SK-N-MC (cell line): ENCODE results near the gene HIC1.

Experiments used
- DNase-seq: peaks from one replicate; pipeline ENCODE4 v3.0.0-alpha.2; 2011; ENCODE audit warnings: low read depth, low spot score
- H3K27ac ChIP-seq: fragments of 200-600 bp; sonication (generic); 2 replicates; pipeline ENCODE4 v1.5.1; 2016; ENCODE audit warnings: mixed run types
- H3K36me3 ChIP-seq: fragments of 200-600 bp; sonication (generic); 2 replicates; pipeline ENCODE4 v1.6.1; 2017; ENCODE audit warnings: antibody characterized with exemption, low read length, mixed read lengths; ENCODE audit not compliant: insufficient read depth
- H3K4me3 ChIP-seq: fragments of 200-600 bp; sonication (generic); 2 replicates; pipeline ENCODE4 v1.5.1; 2016
- H3K9ac ChIP-seq: fragments of 200-600 bp; sonication (generic); 2 replicates; pipeline ENCODE4 v1.8.0; 2017; ENCODE audit warnings: mixed run types, mixed read lengths; ENCODE audit not compliant: insufficient read length
- H3K9me3 ChIP-seq: fragments of 200-600 bp; sonication (generic); 2 replicates; pipeline ENCODE4 v1.6.1; 2017; ENCODE audit warnings: low read depth, mild to moderate bottlenecking, antibody characterized with exemption, low read length, moderate library complexity, mixed read lengths
- EZH2 ChIP-seq: fragments of 200-600 bp; sonication (generic); IDR thresholded peaks from one replicate; pipeline ENCODE4 v1.6.1; 2017; ENCODE audit warnings: antibody characterized with exemption
- FOXP2 ChIP-seq: optimal IDR thresholded peaks from 2 replicates; pipeline ENCODE3; 2011; ENCODE audit warnings: mild to moderate bottlenecking, moderate library complexity; ENCODE audit not compliant: insufficient read depth; ENCODE audit errors: extremely low read length, control extremely low read depth
- POLR2AphosphoS5 ChIP-seq: IDR thresholded peaks from 2 replicates; pipeline ENCODE4 v1.6.1; 2012; ENCODE audit warnings: mild to moderate bottlenecking, low read depth, low read length, borderline replicate concordance

The HIC1 gene

DNA sequence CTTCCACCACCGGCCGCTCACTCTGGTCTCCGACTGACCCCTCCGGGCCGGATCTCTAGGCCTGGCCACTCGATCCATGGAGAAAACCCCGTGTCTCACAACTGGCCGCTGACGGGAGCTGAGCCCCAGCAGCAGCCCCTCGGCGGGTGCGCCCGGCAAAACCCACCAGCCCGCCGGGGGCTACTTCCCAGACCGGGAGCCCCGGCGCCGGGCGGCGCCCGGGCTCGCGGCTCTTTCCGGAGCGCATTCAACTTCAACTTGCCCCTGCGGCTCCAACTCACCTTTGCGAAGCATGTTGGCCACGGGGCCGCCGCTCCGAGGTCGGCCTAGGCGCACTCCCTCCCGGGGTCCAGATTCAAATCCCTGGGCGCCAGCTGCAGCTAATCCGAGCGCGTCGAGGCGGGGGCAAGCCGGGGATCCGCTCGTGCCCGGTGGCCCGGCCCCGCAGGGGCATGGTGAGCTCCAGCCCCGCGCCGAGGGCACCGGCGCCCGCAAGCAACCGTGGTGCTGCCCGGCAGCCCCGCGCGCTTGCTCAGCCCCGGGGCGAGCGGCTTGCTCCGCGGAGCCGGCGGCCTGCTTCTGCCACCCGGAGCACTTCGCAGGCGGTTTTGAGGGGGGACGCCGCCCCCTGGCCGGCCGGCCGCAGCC lies 30.2 kb upstream of the HIC1 start:
- peak overlapping the region; percentile 62 for H3K9ac ChIP-seq
- H3K4me3 ChIP-seq = peak overlapping the region; percentile 88
- no peaks in the 10 kb centered on the region for H3K9me3 ChIP-seq
- TF ChIP-seq FOXP2 = no peak
- no peak for TF ChIP-seq EZH2
- TF ChIP-seq POLR2AphosphoS5 = no peak
- DNase-seq = no peak
- no peak overlapping the region for H3K27ac ChIP-seq
- no peaks in the 10 kb centered on the region for H3K36me3 ChIP-seq

DNA sequence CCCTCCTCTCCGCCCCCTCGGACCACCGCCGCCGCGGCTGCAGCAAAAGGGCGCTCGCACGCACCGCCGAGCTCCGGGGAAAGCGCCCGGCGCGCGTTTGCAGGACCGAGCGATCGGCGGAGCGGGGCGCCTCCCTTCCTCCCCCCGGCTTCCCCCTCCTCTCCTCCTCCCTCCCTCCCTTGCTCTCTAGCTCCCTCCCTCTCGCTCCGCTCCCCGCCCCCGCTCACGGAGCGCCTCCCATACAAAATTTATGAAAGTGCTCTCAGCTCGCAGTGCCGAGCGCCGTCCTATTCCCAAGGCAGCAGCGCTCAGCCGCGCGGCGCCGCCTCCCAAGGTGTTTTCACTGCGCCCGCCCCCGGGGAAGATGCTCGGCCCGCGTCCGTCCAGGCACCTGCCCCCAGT lies 29.7 kb upstream of the HIC1 start, which contains the start of gene RTN4RL1:
Gene RTN4RL1, minus strand, starts transcription at position 115 of the 402 bp plus-strand sequence. CDS start 469 bp downstream, outside the sequence.
- TF ChIP-seq POLR2AphosphoS5 (no peak), EZH2 (no peak), FOXP2 (no peak)
- Histone ChIP-seq H3K9me3 (no peaks in the 10 kb centered on the region), H3K9ac (peak within 1 kb of the TSS; percentile 62), H3K36me3 (no peaks in the 10 kb centered on the region), H3K4me3 (peak within 1 kb of the TSS; percentile 88), H3K27ac (no peak within 1 kb of the TSS)
- DNase-seq = no peak

DNA sequence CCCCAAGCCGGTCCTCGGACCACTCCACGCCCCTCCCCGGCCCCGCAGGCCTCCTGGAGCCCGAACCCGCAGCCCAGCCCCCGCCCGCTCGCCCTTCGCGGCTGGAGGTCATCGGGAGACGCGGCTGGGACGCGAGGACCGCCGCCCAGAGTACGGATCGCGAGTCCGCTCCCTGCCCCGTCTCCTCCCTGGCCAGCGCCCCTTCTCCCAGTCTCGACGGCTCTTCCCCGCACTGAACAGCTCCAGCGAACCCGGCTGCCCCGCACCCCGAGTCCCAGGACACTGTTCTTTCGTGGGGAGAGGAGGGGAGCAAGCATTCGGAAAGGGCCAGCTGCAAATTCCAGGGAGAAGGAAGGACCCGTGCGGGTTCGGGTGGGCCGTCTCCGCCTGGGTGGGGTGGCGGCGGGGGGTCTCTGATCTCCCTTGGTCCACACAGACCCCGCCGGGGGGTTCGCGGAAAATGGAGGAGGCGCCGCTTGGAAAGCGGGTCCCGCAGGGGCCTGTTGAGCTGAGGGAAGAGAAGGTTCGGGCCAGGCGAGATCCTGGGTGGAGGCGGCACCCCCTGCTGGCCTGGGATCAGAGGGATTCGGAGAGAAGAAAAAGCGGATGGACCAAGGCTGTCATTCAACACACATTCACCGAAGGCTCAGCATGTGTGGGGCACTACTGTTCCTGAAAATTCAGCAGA lies 29.1 kb upstream of the HIC1 start:
- Histone ChIP-seq H3K27ac (no peak overlapping the region), H3K9ac (no peak overlapping the region), H3K36me3 (no peaks in the 10 kb centered on the region), H3K4me3 (peak overlapping the region; percentile 88), H3K9me3 (no peaks in the 10 kb centered on the region)
- DNase-seq = no peak
- TF ChIP-seq EZH2 (no peak), FOXP2 (no peak), POLR2AphosphoS5 (no peak)

DNA sequence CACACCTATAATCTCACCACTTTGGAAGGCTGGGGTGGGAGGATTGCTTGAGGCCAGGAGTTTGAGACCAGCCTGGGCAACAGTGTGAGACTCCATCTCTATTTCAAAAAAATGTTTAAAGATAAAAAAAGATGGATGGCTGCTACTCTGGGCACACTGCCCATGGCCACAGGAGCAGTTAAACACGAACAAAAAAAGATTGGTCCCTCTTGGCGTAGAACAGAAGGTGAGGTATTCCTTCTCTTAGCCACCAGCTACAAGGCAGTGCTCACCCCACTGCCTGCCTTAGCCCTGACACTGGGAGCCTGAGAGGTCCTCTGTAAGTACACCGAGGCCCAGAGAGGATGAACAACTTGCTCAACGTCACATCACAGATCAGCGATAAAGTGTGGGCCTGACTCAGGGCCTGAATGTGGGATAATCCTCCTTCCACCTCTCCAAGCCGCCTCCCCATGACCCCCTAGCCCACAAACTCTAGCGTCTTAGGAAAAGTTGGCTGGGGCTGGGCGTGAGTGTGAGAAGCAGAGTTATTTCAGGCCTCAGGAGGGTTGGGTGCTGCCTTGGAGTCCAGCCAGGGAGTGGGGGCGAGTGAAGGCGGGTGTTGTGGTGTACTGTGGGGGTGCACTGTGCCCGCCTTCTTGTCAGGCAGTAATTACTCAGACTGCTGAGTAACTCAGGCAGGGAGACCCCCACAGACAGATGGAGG lies 27.2 kb upstream of the HIC1 start:
- Histone ChIP-seq H3K9ac (no peak overlapping the region), H3K9me3 (no peaks in the 10 kb centered on the region), H3K36me3 (no peaks in the 10 kb centered on the region), H3K4me3 (no peak overlapping the region), H3K27ac (0 out of 2 replicates have a peak overlapping the region, but pooled peaks have one; percentile 8)
- TF ChIP-seq FOXP2 = no peak
- TF ChIP-seq POLR2AphosphoS5 = no peak
- TF ChIP-seq EZH2 = no peak
- no peak for DNase-seq

DNA sequence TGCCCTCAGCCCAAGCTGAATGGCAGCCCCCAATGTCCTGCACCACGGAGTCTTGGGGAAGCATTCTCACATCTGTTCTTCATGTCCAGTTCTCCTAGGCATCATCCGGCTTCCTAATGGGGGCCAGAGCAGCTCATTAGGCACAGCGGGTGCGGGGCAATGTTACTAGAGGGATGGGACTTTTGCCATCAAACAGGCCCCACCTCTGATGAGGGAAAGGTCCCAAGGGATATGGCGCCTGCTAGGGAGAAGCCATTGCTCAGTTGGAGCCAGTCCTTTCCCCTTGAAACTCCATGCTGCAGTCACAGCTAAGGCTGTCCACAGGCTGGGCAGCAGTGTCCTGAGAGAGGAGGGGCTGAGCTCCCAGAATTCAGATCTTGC lies 26.7 kb upstream of the HIC1 start:
- Histone ChIP-seq H3K9ac (no peak overlapping the region), H3K9me3 (no peaks in the 10 kb centered on the region), H3K27ac (no peak overlapping the region), H3K4me3 (no peak overlapping the region), H3K36me3 (no peaks in the 10 kb centered on the region)
- no peak for DNase-seq
- TF ChIP-seq EZH2 = no peak
- TF ChIP-seq FOXP2 = no peak
- no peak for TF ChIP-seq POLR2AphosphoS5

DNA sequence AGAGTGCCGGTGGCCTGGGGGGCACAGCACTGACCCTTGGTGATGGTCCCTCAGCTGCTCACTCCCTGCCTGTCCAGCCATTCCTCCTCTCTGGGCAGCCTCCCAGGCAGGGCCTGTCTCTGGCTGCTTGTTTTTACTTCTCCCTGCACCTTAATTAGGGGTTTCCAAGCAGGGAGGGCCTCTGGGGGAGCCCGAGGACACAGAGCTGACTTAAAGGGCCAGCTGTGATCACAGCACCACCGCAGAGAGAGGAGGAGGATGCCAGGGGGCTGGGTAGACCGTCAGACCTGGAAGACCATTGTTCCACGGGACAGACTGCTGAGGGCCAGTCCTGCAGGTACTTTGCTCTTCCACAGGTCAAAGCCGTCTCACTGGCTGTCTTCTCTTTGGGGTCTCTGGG lies 26.2 kb upstream of the HIC1 start:
- Histone ChIP-seq H3K27ac (no peak overlapping the region), H3K36me3 (no peaks in the 10 kb centered on the region), H3K9ac (no peak overlapping the region), H3K9me3 (no peaks in the 10 kb centered on the region), H3K4me3 (no peak overlapping the region)
- no peak for TF ChIP-seq POLR2AphosphoS5
- no peak for DNase-seq

DNA sequence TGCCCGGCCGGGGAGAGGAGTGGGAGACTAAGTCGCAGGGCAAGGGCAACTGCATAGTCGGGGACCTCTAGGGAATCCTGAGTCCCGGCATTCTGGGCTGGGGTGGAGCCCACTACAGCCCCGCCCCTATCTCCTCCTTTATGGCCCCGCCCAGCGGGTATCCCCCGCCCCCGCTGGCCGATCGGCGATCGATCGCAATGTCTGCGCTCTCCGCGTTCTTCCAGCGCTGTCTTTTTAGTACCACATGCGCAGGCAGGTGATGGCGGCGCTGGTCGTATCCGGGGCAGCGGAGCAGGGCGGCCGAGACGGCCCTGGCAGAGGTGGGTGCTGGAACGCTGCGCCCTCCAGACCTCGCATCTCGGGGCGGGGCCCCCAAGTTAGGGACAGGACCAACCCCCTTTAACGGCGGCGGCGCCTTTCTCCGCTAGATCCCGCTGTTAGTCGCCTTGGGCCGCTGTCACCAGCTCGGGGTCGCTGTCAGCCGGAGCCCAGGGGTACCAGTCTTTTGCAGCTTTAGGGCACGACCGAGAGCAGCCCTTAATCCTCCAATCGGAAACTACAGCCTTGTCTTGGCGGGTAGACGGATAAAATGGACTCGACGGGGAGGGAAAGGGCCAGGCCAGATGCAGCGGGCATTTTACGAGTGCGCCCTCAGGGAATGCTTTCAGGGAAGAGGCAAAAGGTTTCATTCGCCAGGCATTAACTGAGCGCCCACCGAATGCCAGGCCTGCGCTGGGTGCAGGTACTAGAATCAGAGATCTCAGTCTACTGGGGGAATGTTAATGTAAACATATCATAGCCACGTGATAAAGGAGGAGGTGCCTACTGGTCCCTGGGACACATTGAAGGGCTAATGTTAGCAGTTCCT lies 24.8 kb upstream of the HIC1 start, which contains the start of gene DPH1:
Gene DPH1, plus strand, starts transcription at position 243 of the 868 bp plus-strand sequence. Its CDS starts 17 bp downstream, at position 260.
- peak within 1 kb of the TSS; percentile 97 for H3K4me3 ChIP-seq
- no peak for DNase-seq
- no peaks in the 10 kb centered on the region for H3K9me3 ChIP-seq
- no peaks in the 10 kb centered on the region for H3K36me3 ChIP-seq
- peak within 1 kb of the TSS; percentile 46; the same call in 1 of the 2 replicates for H3K27ac ChIP-seq
- peak within 1 kb of the TSS; percentile 78 for H3K9ac ChIP-seq
- no peak for TF ChIP-seq EZH2
- TF ChIP-seq POLR2AphosphoS5 = peak; percentile 70; the same call in 1 of the 2 replicates
